GM21717 (cell line): Measurements from ENCODE around the gene EIF2A.
A peak's percentile ranks its signal among the peaks of the same experiment; 100 is the strongest.

Experiments used
- ATAC-seq: cut with Tn5 transposase; IDR thresholded peaks from one replicate; pipeline ENCODE4 v1.9.1; 2021; ENCODE audit warnings: mild to moderate bottlenecking, moderate library complexity; ENCODE audit not compliant: unreplicated experiment

EIF2A gene

GRCh38 chr3:150543128-150543527 is 3.5 kb upstream of the EIF2A start:
- no peak for ATAC-seq

- ATAC-seq = no peak
Measured at GRCh38 chr3:150543531-150543930, 3.1 kb upstream of the EIF2A start.

- ATAC-seq = no peak
Measured at GRCh38 chr3:150544041-150544440, 2.5 kb upstream of the EIF2A start.

DNA sequence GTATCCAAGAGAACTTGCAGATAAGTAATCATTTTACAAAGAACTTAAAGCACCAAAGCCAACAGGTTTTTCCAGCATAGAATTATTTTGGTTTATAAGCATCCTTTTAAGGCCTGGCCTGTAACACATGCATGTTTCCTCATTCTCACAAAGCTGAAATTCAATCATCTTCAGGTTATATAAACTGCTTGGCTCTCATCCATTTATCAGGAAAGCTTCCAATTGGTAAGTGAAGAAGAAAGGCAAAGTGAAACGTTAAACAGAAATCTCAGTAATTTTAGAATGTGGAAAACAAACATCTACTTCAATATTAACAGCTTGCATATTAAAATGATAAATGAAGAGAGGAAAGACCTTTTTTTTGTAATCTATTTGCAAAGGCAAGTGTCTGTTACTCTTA is 1.9 kb upstream of the EIF2A start:
- ATAC-seq = no peak

- ATAC-seq = no peak
Measured at GRCh38 chr3:150545419-150546225, 965 bp upstream of the EIF2A start.

- no peak for ATAC-seq
Measured at GRCh38 chr3:150547045-150547741, 606 bp downstream of the EIF2A start.

- ATAC-seq = no peak
Measured at GRCh38 chr3:150555859-150556436, 9.4 kb downstream of the EIF2A start.

DNA sequence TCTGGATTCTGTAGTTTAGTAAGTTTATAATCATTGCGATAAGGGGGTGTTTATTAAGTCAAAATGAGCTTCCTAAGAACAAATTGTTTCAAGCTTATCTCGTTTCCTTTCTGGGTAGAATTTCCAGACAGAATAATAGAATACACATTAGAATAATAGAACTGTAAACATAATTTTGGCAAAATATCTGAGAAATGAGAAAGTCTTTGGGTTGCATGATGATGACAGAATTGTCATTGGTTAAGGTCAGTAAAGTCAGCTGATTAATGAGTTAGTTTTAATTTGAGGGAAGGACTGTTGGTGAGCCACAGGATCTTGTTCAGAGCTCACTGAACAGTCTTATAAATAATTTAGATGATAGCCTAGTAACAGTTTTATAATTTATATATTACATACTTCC is 10.2 kb downstream of the EIF2A start:
- ATAC-seq = no peak

- no peak for ATAC-seq
Measured at GRCh38 chr3:150557725-150558124, 11.1 kb downstream of the EIF2A start.

DNA sequence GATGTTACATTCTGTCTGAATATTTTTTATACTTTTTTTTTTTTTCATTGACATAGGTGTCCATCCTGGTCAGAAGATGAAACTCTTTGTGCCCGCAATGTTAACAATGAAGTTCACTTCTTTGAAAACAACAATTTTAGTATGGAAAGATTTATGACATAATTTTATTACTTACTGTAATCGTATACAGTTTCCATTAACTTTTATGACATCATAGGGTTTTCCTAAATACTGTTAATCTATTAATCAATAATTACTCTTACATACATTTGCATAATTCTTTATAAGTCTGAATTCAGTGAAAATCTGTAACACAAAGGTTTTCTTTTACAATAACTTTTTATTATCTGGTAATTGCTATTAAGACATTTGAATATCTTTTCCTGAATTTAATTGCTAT is 17.7 kb downstream of the EIF2A start:
- ATAC-seq = no peak

DNA sequence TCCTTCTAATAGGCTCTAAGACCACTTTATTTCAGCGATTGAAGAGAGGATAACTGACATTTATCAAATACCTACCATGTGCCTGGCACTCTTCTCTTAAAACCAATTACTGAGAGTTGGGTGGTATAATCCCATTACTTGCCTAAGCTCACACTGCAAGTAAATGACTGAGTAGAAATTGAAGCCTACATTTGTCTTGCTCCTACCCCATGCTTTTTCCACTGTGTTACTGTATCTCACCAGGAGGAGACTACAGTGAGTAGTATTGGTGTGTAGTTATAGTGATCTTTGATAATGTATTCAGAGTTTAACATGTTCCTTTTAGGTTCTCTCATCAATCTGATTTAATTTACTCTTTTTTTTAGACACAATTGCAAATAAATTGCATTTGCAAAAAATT is 20.7 kb downstream of the EIF2A start:
- ATAC-seq = no peak

GRCh38 chr3:150577855-150578254 is 31.3 kb downstream of the EIF2A start:
- ATAC-seq = no peak

DNA sequence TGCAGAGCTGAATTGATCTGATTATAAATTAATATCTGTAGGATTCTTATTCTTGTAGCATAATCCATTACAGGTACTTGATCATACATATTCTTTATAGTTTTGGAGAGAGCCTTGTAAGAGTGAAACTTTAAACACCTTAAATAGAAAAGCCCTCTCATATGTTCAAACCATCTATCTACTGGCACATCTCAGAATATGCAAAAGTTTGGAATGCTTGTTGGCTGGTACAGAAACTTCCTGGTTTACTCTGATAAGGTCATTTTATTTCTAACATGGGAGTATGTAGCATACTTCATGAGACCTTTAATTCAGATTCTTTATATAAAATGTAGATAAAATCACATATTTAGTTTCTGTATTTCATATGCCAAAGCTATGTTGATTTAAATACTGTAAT is 34.6 kb downstream of the EIF2A start:
- no peak for ATAC-seq

- ATAC-seq = peak; percentile 61
Measured at GRCh38 chr3:150582620-150583019, 36.0 kb downstream of the EIF2A start.

GRCh38 chr3:150583028-150583427 is 36.4 kb downstream of the EIF2A start:
- peak; percentile 55 for ATAC-seq

DNA sequence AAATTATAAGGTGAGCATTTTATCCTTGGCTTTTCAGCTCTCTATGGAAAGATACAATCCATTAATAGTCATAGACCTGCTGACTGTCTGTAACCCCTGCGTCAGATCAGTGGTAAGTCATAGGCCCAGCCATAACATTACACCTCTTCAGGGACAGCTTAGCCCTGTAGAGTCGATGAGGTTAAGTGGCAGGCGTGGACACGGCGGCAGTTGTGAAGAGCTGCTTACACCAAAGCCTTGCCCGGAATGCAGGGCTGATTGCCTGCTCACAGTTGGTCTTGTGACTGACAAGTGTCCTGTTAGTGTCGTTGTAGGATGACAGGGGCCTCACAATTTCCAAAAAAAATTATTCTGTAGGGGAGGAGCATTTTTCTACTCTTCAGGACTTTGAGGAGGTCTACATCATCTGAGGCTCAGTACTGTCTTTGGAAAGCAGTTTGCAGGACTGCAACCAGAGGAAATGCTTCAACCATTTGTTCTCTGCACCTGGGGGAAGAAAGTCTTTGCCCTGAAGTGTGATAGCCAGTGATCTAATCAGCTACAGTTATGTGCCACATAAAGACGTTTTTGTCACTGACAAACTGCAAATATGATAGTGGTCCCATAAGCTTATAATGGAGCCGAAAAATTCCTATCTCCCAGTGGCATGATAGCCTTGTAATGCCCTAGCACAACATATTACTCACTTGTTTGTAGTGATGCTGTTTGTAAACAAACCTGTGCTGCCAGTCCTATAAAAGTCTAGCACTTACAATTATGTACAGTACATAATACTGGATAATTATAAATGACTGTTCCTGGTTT is 41.6 kb downstream of the EIF2A start:
- ATAC-seq = no peak

DNA sequence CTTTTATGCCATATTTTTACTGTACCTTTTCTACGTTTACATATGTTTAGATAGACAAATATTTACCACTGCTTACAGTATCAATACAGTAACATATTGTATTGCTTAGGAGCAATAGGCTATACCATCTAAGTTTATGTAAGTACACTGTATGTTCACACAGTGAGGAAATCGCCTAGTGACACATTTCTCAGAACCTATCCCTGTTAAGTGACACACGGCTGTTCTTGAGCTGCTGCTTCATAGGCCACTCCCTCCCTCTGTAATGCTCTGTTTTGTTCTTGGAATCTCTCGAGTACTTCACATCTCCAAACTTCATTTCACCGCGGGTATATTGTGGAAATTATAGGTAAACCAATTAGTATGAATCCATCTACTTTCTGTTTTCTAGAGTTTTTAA is 43.2 kb downstream of the EIF2A start:
- ATAC-seq = no peak

DNA sequence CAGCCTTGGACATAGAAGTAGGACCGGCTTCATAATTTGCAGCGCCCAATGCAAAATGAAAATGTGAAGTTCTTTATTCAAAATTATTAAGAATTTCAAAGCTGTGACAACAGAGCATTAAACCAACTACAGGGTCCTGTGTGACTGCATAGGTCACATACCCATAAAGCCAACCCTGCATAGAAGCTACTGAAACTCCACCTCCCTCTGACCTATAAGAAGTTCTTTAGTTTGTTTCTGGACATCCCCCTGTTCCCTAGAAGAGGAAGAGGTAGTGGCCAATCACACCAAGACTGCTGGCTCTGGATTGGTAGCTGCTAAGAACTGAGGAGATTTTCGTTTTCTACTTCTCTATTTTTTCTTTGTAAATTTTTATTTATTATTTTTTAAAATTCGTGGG is 47.6 kb downstream of the EIF2A start:
- ATAC-seq = no peak

DNA sequence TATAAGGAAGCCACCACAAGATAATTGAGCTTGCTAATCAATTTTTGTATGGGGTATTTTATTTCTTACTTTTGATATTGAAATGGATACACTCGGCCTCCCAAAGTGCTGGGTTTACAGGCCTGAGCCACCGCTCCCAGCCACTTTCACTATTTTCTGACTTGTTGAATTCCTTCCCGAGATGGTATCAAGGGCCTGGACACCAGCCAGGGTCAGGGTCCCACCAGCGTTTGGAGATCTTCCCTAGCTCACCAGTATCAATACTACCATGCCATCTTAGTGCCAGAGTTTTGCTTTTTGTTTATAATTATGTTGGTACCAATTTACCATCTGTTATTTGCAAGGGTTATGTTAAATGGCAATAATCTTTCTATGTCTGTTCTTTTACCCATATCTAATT is 51.1 kb downstream of the EIF2A start:
- ATAC-seq = no peak

DNA sequence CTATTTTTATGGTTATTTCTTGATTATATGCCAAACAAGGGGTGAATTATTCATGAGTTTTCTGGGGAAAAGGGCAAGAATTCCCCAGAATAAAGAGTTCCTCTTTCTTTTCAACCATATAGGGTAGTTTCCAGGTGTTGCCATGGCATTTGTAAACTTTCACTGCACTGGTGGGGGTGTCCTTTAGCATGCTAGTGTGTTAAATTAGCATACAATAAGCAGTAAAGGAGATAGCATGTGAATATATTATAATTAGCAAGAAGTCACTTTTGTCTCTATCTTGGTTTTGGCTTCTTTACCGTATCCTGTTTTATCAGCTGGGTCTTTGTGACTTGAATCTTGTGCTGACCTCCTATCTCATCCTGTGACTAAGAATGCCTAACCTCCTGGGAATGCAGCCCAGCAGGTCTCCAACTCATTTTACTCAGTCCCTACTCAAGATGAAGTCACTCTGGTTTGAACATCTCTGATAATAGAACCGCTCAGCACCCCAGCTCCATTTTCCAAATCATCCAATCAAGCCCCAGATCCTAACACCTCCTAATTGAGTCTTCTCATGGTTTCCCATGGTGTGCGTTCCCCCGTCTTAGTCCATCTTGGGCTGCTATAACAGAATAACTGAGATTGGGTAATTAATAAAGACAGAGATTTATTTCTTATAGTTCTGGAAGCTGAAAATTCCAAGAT is 53.2 kb downstream of the EIF2A start:
- ATAC-seq = no peak
